ENCODE data around the gene NLGN4X.

The NLGN4X gene

GRCh38 chrX:6228720-6229119, at the start of gene NLGN4X:
TSS of gene NLGN4X (minus strand) at chrX:6228867. CDS start at chrX:6151466, 77,401 bp downstream.
- no peaks in the 10 kb centered on the region for H3K9me2 ChIP-seq (replicated peaks; ENCODE audit: insufficient read depth, low read length)
- H3K9me3 ChIP-seq (replicated peaks; ENCODE audit: insufficient read depth, low read length), result no peaks in the 10 kb centered on the region
- no peaks in the 10 kb centered on the region for H3K36me3 ChIP-seq (replicated peaks; ENCODE audit: insufficient read depth, low read length)
- no peaks in the 10 kb centered on the region for H3K79me2 ChIP-seq (ENCODE audit: low read length)
- H3K9ac ChIP-seq (ENCODE audit: low read length), result no peak within 1 kb of the TSS
- H3K4me1 ChIP-seq (ENCODE audit: low read length), result no peaks in the 10 kb centered on the region
- no peaks in the 10 kb centered on the region for H3F3A ChIP-seq (ENCODE audit: insufficient read depth, low read length)
- no peak within 1 kb of the TSS for H3K4me3 ChIP-seq (ENCODE audit: low read length)
- no peaks in the 10 kb centered on the region for H3K27me3 ChIP-seq (replicated peaks; ENCODE audit: insufficient read depth, low read length)
- no peak within 1 kb of the TSS for H2AFZ ChIP-seq (ENCODE audit: low read length)
- no peak for DNase-seq
- H3K27ac ChIP-seq (ENCODE audit: low read length), result no peak within 1 kb of the TSS
- TF ChIP-seq CTCF (IDR thresholded peaks at IDR 0.05; ENCODE audit: low read length), result no peak
- TF ChIP-seq EZH2 (optimal IDR thresholded peaks at IDR 0.05; ENCODE audit: low read depth, low read length), result no peak
- no peak for TF ChIP-seq EZH2phosphoT487 (IDR thresholded peaks at IDR 0.05; ENCODE audit: low read length)
- H4K20me1 ChIP-seq (ENCODE audit: insufficient read depth, low read length), result no peaks in the 10 kb centered on the region
- H3K4me2 ChIP-seq (ENCODE audit: low read depth, low read length), result no peak within 1 kb of the TSS

GRCh38 chrX:6266041-6266440, 37.4 kb upstream of the NLGN4X start:
- no peaks in the 10 kb centered on the region for H3K27me3 ChIP-seq (replicated peaks; ENCODE audit: insufficient read depth, low read length)
- H3K9me2 ChIP-seq (replicated peaks; ENCODE audit: insufficient read depth, low read length), result no peaks in the 10 kb centered on the region
- H3F3A ChIP-seq (ENCODE audit: insufficient read depth, low read length), result no peaks in the 10 kb centered on the region
- H3K4me2 ChIP-seq (ENCODE audit: low read depth, low read length), result no peak overlapping the region
- H3K9me3 ChIP-seq (replicated peaks; ENCODE audit: insufficient read depth, low read length), result no peaks in the 10 kb centered on the region
- H3K4me3 ChIP-seq (ENCODE audit: low read length), result no peak overlapping the region
- H3K79me2 ChIP-seq (ENCODE audit: low read length), result no peaks in the 10 kb centered on the region
- TF ChIP-seq EZH2phosphoT487 (IDR thresholded peaks at IDR 0.05; ENCODE audit: low read length) (no peak), EZH2 (optimal IDR thresholded peaks at IDR 0.05; ENCODE audit: low read depth, low read length) (no peak), CTCF (IDR thresholded peaks at IDR 0.05; ENCODE audit: low read length) (no peak)
- no peaks in the 10 kb centered on the region for H3K36me3 ChIP-seq (replicated peaks; ENCODE audit: insufficient read depth, low read length)
- no peaks in the 10 kb centered on the region for H3K4me1 ChIP-seq (ENCODE audit: low read length)
- no peaks in the 10 kb centered on the region for H4K20me1 ChIP-seq (ENCODE audit: insufficient read depth, low read length)
- no peak overlapping the region for H3K27ac ChIP-seq (ENCODE audit: low read length)
- no peak overlapping the region for H3K9ac ChIP-seq (ENCODE audit: low read length)
- no peak overlapping the region for H2AFZ ChIP-seq (ENCODE audit: low read length)
- DNase-seq, result no peak

GRCh38 chrX:6262959-6263358, 34.3 kb upstream of the NLGN4X start:
- Histone ChIP-seq H3K4me1 (ENCODE audit: low read length) (no peaks in the 10 kb centered on the region), H3F3A (ENCODE audit: insufficient read depth, low read length) (no peaks in the 10 kb centered on the region), H3K4me2 (ENCODE audit: low read depth, low read length) (no peak overlapping the region), H3K79me2 (ENCODE audit: low read length) (no peaks in the 10 kb centered on the region), H3K9me2 (replicated peaks; ENCODE audit: insufficient read depth, low read length) (no peaks in the 10 kb centered on the region), H3K36me3 (replicated peaks; ENCODE audit: insufficient read depth, low read length) (no peaks in the 10 kb centered on the region), H3K9ac (ENCODE audit: low read length) (no peak overlapping the region), H3K4me3 (ENCODE audit: low read length) (no peak overlapping the region), H3K9me3 (replicated peaks; ENCODE audit: insufficient read depth, low read length) (no peaks in the 10 kb centered on the region), H2AFZ (ENCODE audit: low read length) (no peak overlapping the region), H3K27me3 (replicated peaks; ENCODE audit: insufficient read depth, low read length) (no peaks in the 10 kb centered on the region), H4K20me1 (ENCODE audit: insufficient read depth, low read length) (no peaks in the 10 kb centered on the region), H3K27ac (ENCODE audit: low read length) (no peak overlapping the region)
- no peak for DNase-seq
- TF ChIP-seq EZH2phosphoT487 (IDR thresholded peaks at IDR 0.05; ENCODE audit: low read length), result no peak
- TF ChIP-seq EZH2 (optimal IDR thresholded peaks at IDR 0.05; ENCODE audit: low read depth, low read length), result no peak
- no peak for TF ChIP-seq CTCF (IDR thresholded peaks at IDR 0.05; ENCODE audit: low read length)
